Endodermal cell (in vitro differentiated cells): ENCODE data around the gene GOLGA8R. TPM values are rescaled to one million over a fixed set of nuclear protein-coding genes. Genes with fewer than 3 reads are reported as not detected.
"Not testable (repeated sequence)": the region's sequence is repeated elsewhere in the genome, so short reads cannot be mapped to it uniquely, and the experiment has no call there.

Experiments
- DNase-seq: peaks from one replicate; pipeline ENCODE4 v3.0.0-alpha.2; 2017
- H3K27ac ChIP-seq: 2 replicates; pipeline ENCODE4 v1.5.1; 2013; ENCODE audit warnings: mild to moderate bottlenecking, low read depth, low read length, moderate library complexity
- H3K27me3 ChIP-seq: 2 replicates; pipeline ENCODE4 v1.6.1; 2013; ENCODE audit warnings: mild to moderate bottlenecking, low read length, moderate library complexity; ENCODE audit not compliant: insufficient read depth, control insufficient read depth, poor library complexity, severe bottlenecking
- H3K36me3 ChIP-seq: 2 replicates; pipeline ENCODE4 v1.7.0; 2013; ENCODE audit warnings: mild to moderate bottlenecking, low read length, moderate library complexity; ENCODE audit not compliant: control insufficient read depth, insufficient read depth
- H3K4me1 ChIP-seq: one replicate; pipeline ENCODE4 v1.7.0; 2013; ENCODE audit warnings: low read length; ENCODE audit not compliant: control insufficient read depth, insufficient read depth
- H3K4me3 ChIP-seq: 2 replicates; pipeline ENCODE4 v1.5.1; 2013; ENCODE audit warnings: mild to moderate bottlenecking, low read length, moderate library complexity
- H3K9ac ChIP-seq: 2 replicates; pipeline ENCODE4 v1.6.1; 2013; ENCODE audit warnings: mild to moderate bottlenecking, low read length, moderate library complexity; ENCODE audit not compliant: poor library complexity, severe bottlenecking; ENCODE audit errors: extremely low read depth
- H3K9me3 ChIP-seq: 2 replicates; pipeline ENCODE4 v1.6.1; 2013; ENCODE audit warnings: mild to moderate bottlenecking, low read length, moderate library complexity; ENCODE audit not compliant: control insufficient read depth
- H3K27ac Mint-ChIP-seq: 2 replicates; pipeline ENCODE4 v1.8.0; 2020; ENCODE audit warnings: mixed read lengths
- H3K27me3 Mint-ChIP-seq: 2 replicates; pipeline ENCODE4 v1.8.0; 2021; ENCODE audit warnings: mild to moderate bottlenecking, mixed read lengths; ENCODE audit not compliant: insufficient read depth
- H3K36me3 Mint-ChIP-seq: 2 replicates; pipeline ENCODE4 v1.8.0; 2020; ENCODE audit warnings: low read depth, mixed read lengths
- H3K4me1 Mint-ChIP-seq: 2 replicates; pipeline ENCODE4 v1.8.0; 2020; ENCODE audit warnings: mixed read lengths
- H3K4me3 Mint-ChIP-seq: 2 replicates; pipeline ENCODE4 v1.8.0; 2020; ENCODE audit warnings: mild to moderate bottlenecking, moderate library complexity, mixed read lengths
- H3K9me3 Mint-ChIP-seq: 2 replicates; pipeline ENCODE4 v1.8.0; 2020; ENCODE audit warnings: mild to moderate bottlenecking, mixed read lengths
- WGBS, 2 experiments: methylation state at CpG; one replicate each; pipeline versions ENCODE4 v1.1.5 to v1.1.7; 2013; ENCODE audit warnings: missing lambda C conversion rate in 2 of 2, mixed read lengths in 1 of 2; ENCODE audit not compliant: insufficient coverage in 1 of 2, insufficient read length in 1 of 2; 5-methylcytosine and 5-hydroxymethylcytosine counted together
- total RNA-seq, 2 donors: library from RNA; stranded (reverse); fragmentation: NEBNext Ultra II Directional in 1 of 2; extraction: Animal tissue kit (Norgen Biotek cat#: 25700) in 1 of 2; gene quantifications; 2 replicates in 1 of 2; 3 replicates in 1 of 2; pipeline ENCODE4 v1.2.1, GENCODE V29; 2021

GOLGA8R gene
- total RNA-seq, 2 donors from 2014 or later = 0.31 to 1.7 TPM

DNA sequence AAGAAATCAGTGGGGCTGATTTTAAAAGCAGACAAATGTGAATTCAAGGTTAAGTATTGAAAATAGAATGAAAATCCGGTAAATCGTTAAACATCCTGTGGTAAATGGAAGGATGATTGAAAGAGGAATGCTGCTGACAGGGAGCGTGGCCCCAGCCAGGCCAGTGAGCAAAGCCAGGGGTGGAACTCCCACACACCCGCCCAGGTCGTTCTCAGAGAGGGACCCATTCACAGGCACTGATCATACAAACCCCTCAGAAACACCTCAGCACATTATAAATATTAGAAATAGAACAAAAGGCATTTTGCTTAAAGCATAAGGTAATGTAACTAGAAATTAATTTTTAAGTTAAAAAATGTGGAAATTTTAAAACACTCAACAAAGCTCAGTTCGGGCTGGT, 59.0 kb downstream of the GOLGA8R start:
- WGBS, 2 experiments = 87% methylated on average over 3 of the region's 6 CpGs; no CpG with 5 or more reads in 1 of the 2 experiments
- not testable (repeated sequence) for H3K27me3 ChIP-seq

More for the DNA sequence above, 59.0 kb downstream of the GOLGA8R start:
- not testable (repeated sequence) for H3K9ac ChIP-seq, H3K27ac Mint-ChIP-seq, H3K9me3 Mint-ChIP-seq, H3K4me1 ChIP-seq, H3K36me3 Mint-ChIP-seq, H3K4me1 Mint-ChIP-seq, H3K27ac ChIP-seq, H3K4me3 Mint-ChIP-seq, H3K27me3 Mint-ChIP-seq, H3K36me3 ChIP-seq, H3K4me3 ChIP-seq, H3K9me3 ChIP-seq, DNase-seq

Other genes with a start within 250 kb of the GOLGA8R start
- gene CHRFAM7A, start 20.7 kb downstream of the GOLGA8R start, total RNA-seq = 1 to 10 TPM; 1.1 to 1.7 TPM
- not detected for gene GOLGA8Q, start 137.8 kb upstream of the GOLGA8R start, total RNA-seq
- under 1 TPM; 0.31 to 0.57 TPM for gene GOLGA8H, start 189.8 kb upstream of the GOLGA8R start, total RNA-seq